Erythroblast (primary cell): ENCODE measurements around the gene DUS1L.

ENCODE experiments used
- DNase-seq, 2 experiments: peaks; one replicate each; lab custom pipeline; 2025; lab: John Stamatoyannopoulos, UW
- GATA1 ChIP-seq: IDR thresholded peaks from 2 replicates; pipeline ENCODE4 v1.6.1; 2011; ENCODE audit warnings: low read depth, mild to moderate bottlenecking, control low read depth, low read length, moderate library complexity
- POLR2A ChIP-seq: IDR thresholded peaks from 2 replicates; pipeline ENCODE4 v1.6.1; 2011; ENCODE audit warnings: mild to moderate bottlenecking, low read length

Gene DUS1L

GRCh38 chr17:82088838-82089722 lies 23.5 kb upstream of the DUS1L start:
- DNase-seq: no peak
- TF ChIP-seq POLR2A: no peak
- TF ChIP-seq GATA1: no peak

GRCh38 chr17:82087961-82088837 lies 22.6 kb upstream of the DUS1L start:
- DNase-seq: no peak
- TF ChIP-seq GATA1 (no peak), POLR2A (no peak)

GRCh38 chr17:82086941-82087906 lies 21.6 kb upstream of the DUS1L start:
- no peak for DNase-seq
- TF ChIP-seq POLR2A: no peak
- TF ChIP-seq GATA1: no peak

- no peak for DNase-seq
These were observed 20.5 kb upstream of the DUS1L start for GRCh38 chr17:82085931-82086764.

GRCh38 chr17:82085031-82085861 lies 19.6 kb upstream of the DUS1L start:
- no peak for TF ChIP-seq POLR2A
- no peak for TF ChIP-seq GATA1
- DNase-seq: no peak

More at GRCh38 chr17:82085931-82086764, 20.5 kb upstream of the DUS1L start:
- TF ChIP-seq POLR2A: no peak
- TF ChIP-seq GATA1: no peak

- TF ChIP-seq POLR2A: no peak
- TF ChIP-seq GATA1: no peak
- no peak for DNase-seq
These were observed 18.9 kb upstream of the DUS1L start for GRCh38 chr17:82084373-82085030.

- TF ChIP-seq POLR2A (no peak), GATA1 (no peak)
- DNase-seq: no peak
These were observed 18.1 kb upstream of the DUS1L start for GRCh38 chr17:82083533-82084359.

GRCh38 chr17:82083009-82083408 lies 17.4 kb upstream of the DUS1L start:
- DNase-seq: no peak

GRCh38 chr17:82082456-82082855 lies 16.9 kb upstream of the DUS1L start:
- no peak for DNase-seq
- TF ChIP-seq POLR2A: no peak
- no peak for TF ChIP-seq GATA1

More at GRCh38 chr17:82083009-82083408, 17.4 kb upstream of the DUS1L start:
- no peak for TF ChIP-seq POLR2A
- no peak for TF ChIP-seq GATA1

GRCh38 chr17:82081966-82082365 lies 16.4 kb upstream of the DUS1L start:
- no peak for DNase-seq
- TF ChIP-seq POLR2A (no peak), GATA1 (no peak)
